A549 (cell line): Measurements from ENCODE around the gene CNTN2.

Source experiments
- EP300 ChIP-seq, 2 experiments: fragments of >200 bp; sonication (Bioruptor Twin); formaldehyde crosslinking; IDR thresholded peaks; 2 replicates in 1 of 2; 3 replicates in 1 of 2; pipeline ENCODE4 v1.6.1; 2016 to 2017
- JUN ChIP-seq, 2 experiments: fragments of >200 bp; sonication (Bioruptor Twin); formaldehyde crosslinking; IDR thresholded peaks; 2 replicates in 1 of 2; 3 replicates in 1 of 2; pipeline ENCODE4 v1.6.1; 2016 to 2017
- POLR2A ChIP-seq: IDR thresholded peaks from 2 replicates; pipeline ENCODE4 v1.6.1; 2012; ENCODE audit warnings: mild to moderate bottlenecking, low read length
- RCOR1 ChIP-seq: fragments of 150-350 bp; IDR thresholded peaks from 2 replicates; pipeline ENCODE4 v1.6.1; 2014; ENCODE audit warnings: antibody characterized with exemption, low read length, low read depth
- ZSCAN20 ChIP-seq: fragments of 250-450 bp; sonication (Bioruptor Pico); IDR thresholded peaks from 2 replicates; pipeline ENCODE4 v1.8.0; 2022; ENCODE audit warnings: mild to moderate bottlenecking, moderate library complexity
- TF ChIP-seq, protein P1 (sequence below): fragments of 200-600 bp; sonication (generic); IDR thresholded peaks from 2 replicates; pipeline ENCODE4 v1.6.1; 2016; ENCODE audit warnings: antibody characterized with exemption, mild to moderate bottlenecking, moderate library complexity
- TF ChIP-seq, protein P2 (sequence below): fragments of >200 bp; sonication (Bioruptor Twin); formaldehyde crosslinking; IDR thresholded peaks from 3 replicates; pipeline ENCODE4 v1.5.1; 2016

- TF ChIP-seq, protein P1, sequence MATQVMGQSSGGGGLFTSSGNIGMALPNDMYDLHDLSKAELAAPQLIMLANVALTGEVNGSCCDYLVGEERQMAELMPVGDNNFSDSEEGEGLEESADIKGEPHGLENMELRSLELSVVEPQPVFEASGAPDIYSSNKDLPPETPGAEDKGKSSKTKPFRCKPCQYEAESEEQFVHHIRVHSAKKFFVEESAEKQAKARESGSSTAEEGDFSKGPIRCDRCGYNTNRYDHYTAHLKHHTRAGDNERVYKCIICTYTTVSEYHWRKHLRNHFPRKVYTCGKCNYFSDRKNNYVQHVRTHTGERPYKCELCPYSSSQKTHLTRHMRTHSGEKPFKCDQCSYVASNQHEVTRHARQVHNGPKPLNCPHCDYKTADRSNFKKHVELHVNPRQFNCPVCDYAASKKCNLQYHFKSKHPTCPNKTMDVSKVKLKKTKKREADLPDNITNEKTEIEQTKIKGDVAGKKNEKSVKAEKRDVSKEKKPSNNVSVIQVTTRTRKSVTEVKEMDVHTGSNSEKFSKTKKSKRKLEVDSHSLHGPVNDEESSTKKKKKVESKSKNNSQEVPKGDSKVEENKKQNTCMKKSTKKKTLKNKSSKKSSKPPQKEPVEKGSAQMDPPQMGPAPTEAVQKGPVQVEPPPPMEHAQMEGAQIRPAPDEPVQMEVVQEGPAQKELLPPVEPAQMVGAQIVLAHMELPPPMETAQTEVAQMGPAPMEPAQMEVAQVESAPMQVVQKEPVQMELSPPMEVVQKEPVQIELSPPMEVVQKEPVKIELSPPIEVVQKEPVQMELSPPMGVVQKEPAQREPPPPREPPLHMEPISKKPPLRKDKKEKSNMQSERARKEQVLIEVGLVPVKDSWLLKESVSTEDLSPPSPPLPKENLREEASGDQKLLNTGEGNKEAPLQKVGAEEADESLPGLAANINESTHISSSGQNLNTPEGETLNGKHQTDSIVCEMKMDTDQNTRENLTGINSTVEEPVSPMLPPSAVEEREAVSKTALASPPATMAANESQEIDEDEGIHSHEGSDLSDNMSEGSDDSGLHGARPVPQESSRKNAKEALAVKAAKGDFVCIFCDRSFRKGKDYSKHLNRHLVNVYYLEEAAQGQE, result no peak
- TF ChIP-seq JUN (IDR thresholded peaks at IDR 0.05) (no peak), ZSCAN20 (CRISPR knock-in tag) (no peak), RCOR1 (no peak), POLR2A (no peak), EP300 (IDR thresholded peaks at IDR 0.05) (no peak)
- TF ChIP-seq, protein P2, sequence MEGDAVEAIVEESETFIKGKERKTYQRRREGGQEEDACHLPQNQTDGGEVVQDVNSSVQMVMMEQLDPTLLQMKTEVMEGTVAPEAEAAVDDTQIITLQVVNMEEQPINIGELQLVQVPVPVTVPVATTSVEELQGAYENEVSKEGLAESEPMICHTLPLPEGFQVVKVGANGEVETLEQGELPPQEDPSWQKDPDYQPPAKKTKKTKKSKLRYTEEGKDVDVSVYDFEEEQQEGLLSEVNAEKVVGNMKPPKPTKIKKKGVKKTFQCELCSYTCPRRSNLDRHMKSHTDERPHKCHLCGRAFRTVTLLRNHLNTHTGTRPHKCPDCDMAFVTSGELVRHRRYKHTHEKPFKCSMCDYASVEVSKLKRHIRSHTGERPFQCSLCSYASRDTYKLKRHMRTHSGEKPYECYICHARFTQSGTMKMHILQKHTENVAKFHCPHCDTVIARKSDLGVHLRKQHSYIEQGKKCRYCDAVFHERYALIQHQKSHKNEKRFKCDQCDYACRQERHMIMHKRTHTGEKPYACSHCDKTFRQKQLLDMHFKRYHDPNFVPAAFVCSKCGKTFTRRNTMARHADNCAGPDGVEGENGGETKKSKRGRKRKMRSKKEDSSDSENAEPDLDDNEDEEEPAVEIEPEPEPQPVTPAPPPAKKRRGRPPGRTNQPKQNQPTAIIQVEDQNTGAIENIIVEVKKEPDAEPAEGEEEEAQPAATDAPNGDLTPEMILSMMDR, result no peak
Observed at GRCh38 chr1:205056188-205056611, 13.2 kb downstream of the CNTN2 start.
